Tibial nerve (tissue), 4 donors: ENCODE measurements around the gene CC2D2B. TPM values are rescaled to one million over a fixed set of nuclear protein-coding genes. Genes with fewer than 3 reads are reported as not detected.

Experiments used
- DNase-seq, 2 donors: peaks; one replicate each; pipeline ENCODE4 v3.0.0-alpha.2; 2019; ENCODE audit warnings: low spot score in 2 of 2
- H3K27ac ChIP-seq, 4 donors: fragments of 200-600 bp; sonication (generic) in 3 of 4; one replicate each; pipeline ENCODE4 v1.5.1; 2017 to 2019; ENCODE audit warnings: mild to moderate bottlenecking in 1 of 4
- H3K27me3 ChIP-seq, 2 donors: fragments of 200-600 bp; sonication (generic) in 1 of 2; one replicate each; pipeline versions ENCODE4 v1.5.1 to v1.6.0; 2017 to 2019
- H3K36me3 ChIP-seq, 3 donors: fragments of 200-600 bp; sonication (generic); one replicate each; pipeline ENCODE4 v1.5.1; 2018 to 2019
- H3K4me1 ChIP-seq, 4 donors: fragments of 200-600 bp; sonication (generic) in 3 of 4; one replicate each; pipeline ENCODE4 v1.5.1; 2017 to 2019
- H3K4me3 ChIP-seq, 4 donors: fragments of 200-600 bp; sonication (generic) in 3 of 4; one replicate each; pipeline ENCODE4 v1.5.1; 2017 to 2019; ENCODE audit warnings: mild to moderate bottlenecking in 1 of 4, moderate library complexity in 1 of 4
- H3K9me3 ChIP-seq, 4 donors: fragments of 200-600 bp; sonication (generic) in 3 of 4; one replicate each; pipeline ENCODE4 v1.5.1; 2017 to 2019
- CTCF ChIP-seq, 5 experiments: fragments of 200-600 bp in 3 of 5; fragments of 450-650 bp in 2 of 5; sonication (generic) in 3 of 5; IDR thresholded peaks; one replicate each; pipeline ENCODE4 v1.5.1; 2016 to 2019; ENCODE audit warnings: antibody characterized with exemption in 5 of 5, mild to moderate bottlenecking in 3 of 5, moderate library complexity in 2 of 5
- EP300 ChIP-seq, 2 donors: sonication (generic); formaldehyde crosslinking; IDR thresholded peaks; one replicate each; pipeline ENCODE4 v1.6.1; 2017; ENCODE audit warnings: antibody characterized with exemption in 2 of 2, mild to moderate bottlenecking in 1 of 2
- POLR2A ChIP-seq, 2 donors: fragments of 450-650 bp; IDR thresholded peaks; one replicate each; pipeline ENCODE4 v1.6.1; 2017; ENCODE audit warnings: antibody characterized with exemption in 2 of 2, mild to moderate bottlenecking in 2 of 2, moderate library complexity in 2 of 2
- WGBS, 2 donors: methylation state at CpG; one replicate each; pipeline ENCODE4 v1.1.5; 2018; 5-methylcytosine and 5-hydroxymethylcytosine counted together
- total RNA-seq, 4 donors: library from RNA; depleted of rRNA; stranded (reverse); fragments of >200 nt; gene quantifications; one replicate each; pipeline ENCODE4 v1.1.0, GENCODE V29; 2016

The CC2D2B gene
- total RNA-seq, 4 donors from 2014 or later, result 1.1 to 23.7 (median 1.8) TPM; not detected in 1

GRCh38 chr10:96017191-96017687 lies 109.5 kb downstream of the CC2D2B start:
- no peaks in the 10 kb centered on the region for H3K36me3 ChIP-seq
- WGBS, 2 donors, result 19 to 23% methylated on average over 5 of the region's 5 CpGs
- H3K27ac ChIP-seq, result no peak overlapping the region
- H3K9me3 ChIP-seq, result no peaks in the 10 kb centered on the region
- H3K27me3 ChIP-seq, result no peaks in the 10 kb centered on the region
- peak in 1 of 2 donors; percentile 67 for DNase-seq
- H3K4me1 ChIP-seq, result peaks cover 0 to 5% (median 0%) of the 10 kb centered on the region in 4 donors
- H3K4me3 ChIP-seq, result no peak overlapping the region
- TF ChIP-seq POLR2A (IDR thresholded peaks at IDR 0.05), result no peak
- peak; percentile 54 to 72 (median 60) for TF ChIP-seq CTCF (IDR thresholded peaks at IDR 0.05)
- no peak for TF ChIP-seq EP300 (IDR thresholded peaks at IDR 0.05)

- no peak for TF ChIP-seq EP300 (IDR thresholded peaks at IDR 0.05)
- no peak for TF ChIP-seq CTCF (IDR thresholded peaks at IDR 0.05)
- TF ChIP-seq POLR2A (IDR thresholded peaks at IDR 0.05), result no peak
- Histone ChIP-seq H3K4me3 (no peak overlapping the region), H3K27me3 (no peaks in the 10 kb centered on the region), H3K9me3 (no peaks in the 10 kb centered on the region), H3K36me3 (no peaks in the 10 kb centered on the region), H3K4me1 (peaks cover 0 to 5% (median 0%) of the 10 kb centered on the region in 4 donors), H3K27ac (no peak overlapping the region)
- no peak for DNase-seq
- WGBS, 2 donors, result 59% methylated on average over 1 of the region's 1 CpG
These were observed 113.6 kb downstream of the CC2D2B start for GRCh38 chr10:96021332-96021731.

- Histone ChIP-seq H3K36me3 (no peaks in the 10 kb centered on the region), H3K27me3 (no peaks in the 10 kb centered on the region), H3K4me1 (no peaks in the 10 kb centered on the region), H3K27ac (no peak overlapping the region), H3K9me3 (no peaks in the 10 kb centered on the region), H3K4me3 (no peak overlapping the region)
- WGBS, 2 donors, result 80 to 89% methylated on average over 2 of the region's 2 CpGs
- no peak for TF ChIP-seq EP300 (IDR thresholded peaks at IDR 0.05)
- no peak for TF ChIP-seq POLR2A (IDR thresholded peaks at IDR 0.05)
- no peak for TF ChIP-seq CTCF (IDR thresholded peaks at IDR 0.05)
- no peak for DNase-seq
These were observed 115.0 kb downstream of the CC2D2B start for GRCh38 chr10:96022739-96023138.

- no peaks in the 10 kb centered on the region for H3K4me1 ChIP-seq
- TF ChIP-seq EP300 (IDR thresholded peaks at IDR 0.05) (no peak), CTCF (IDR thresholded peaks at IDR 0.05) (no peak), POLR2A (IDR thresholded peaks at IDR 0.05) (no peak)
These were observed 115.4 kb downstream of the CC2D2B start for GRCh38 chr10:96023168-96023567.

GRCh38 chr10:96025566-96025965 lies 117.8 kb downstream of the CC2D2B start:
- no peaks in the 10 kb centered on the region for H3K4me1 ChIP-seq
- no peak for DNase-seq
- no peak overlapping the region for H3K4me3 ChIP-seq
- WGBS, 2 donors, result 66 to 78% methylated on average over 3 of the region's 3 CpGs
- H3K9me3 ChIP-seq, result no peaks in the 10 kb centered on the region
- H3K36me3 ChIP-seq, result no peaks in the 10 kb centered on the region
- no peak overlapping the region for H3K27ac ChIP-seq
- no peaks in the 10 kb centered on the region for H3K27me3 ChIP-seq
- TF ChIP-seq EP300 (IDR thresholded peaks at IDR 0.05), result no peak
- no peak for TF ChIP-seq CTCF (IDR thresholded peaks at IDR 0.05)
- no peak for TF ChIP-seq POLR2A (IDR thresholded peaks at IDR 0.05)

More at GRCh38 chr10:96023168-96023567, 115.4 kb downstream of the CC2D2B start:
- DNase-seq, result no peak
- Histone ChIP-seq H3K9me3 (no peaks in the 10 kb centered on the region), H3K27ac (no peak overlapping the region), H3K36me3 (no peaks in the 10 kb centered on the region), H3K4me3 (no peak overlapping the region), H3K27me3 (no peaks in the 10 kb centered on the region)
